H9 (cell line): Measurements from ENCODE around the gene CELF3. TPM values are rescaled to one million over a fixed set of nuclear protein-coding genes. Genes with fewer than 3 reads are reported as not detected.

Experiments
- DNase-seq: peaks from one replicate; pipeline ENCODE4 v3.0.0-alpha.2; 2017
- H2AFZ ChIP-seq: one replicate; pipeline ENCODE4 v1.6.1; 2013; ENCODE audit warnings: mild to moderate bottlenecking, low read length, control low read depth, moderate library complexity
- H2AK5ac ChIP-seq: 2 replicates; pipeline ENCODE4 v1.6.1; 2013; ENCODE audit warnings: low read length, control low read depth, mixed read lengths; ENCODE audit not compliant: insufficient read length
- H2BK120ac ChIP-seq: one replicate; pipeline ENCODE4 v1.6.1; 2013; ENCODE audit warnings: low read depth, mild to moderate bottlenecking, low read length, control low read depth, inconsistent platforms; ENCODE audit not compliant: poor library complexity, severe bottlenecking
- H2BK12ac ChIP-seq: 2 replicates; pipeline ENCODE4 v1.6.1; 2013; ENCODE audit warnings: low read length, control low read depth, mixed read lengths, low read depth; ENCODE audit not compliant: insufficient read length
- H2BK15ac ChIP-seq: 2 replicates; pipeline ENCODE4 v1.6.1; 2013; ENCODE audit warnings: low read depth, low read length, control low read depth
- H2BK20ac ChIP-seq: one replicate; pipeline ENCODE4 v1.6.1; 2013; ENCODE audit warnings: low read depth, mild to moderate bottlenecking, low read length, control low read depth, inconsistent platforms; ENCODE audit not compliant: poor library complexity, severe bottlenecking
- H2BK5ac ChIP-seq: 2 replicates; pipeline ENCODE4 v1.6.1; 2013; ENCODE audit warnings: low read length, control low read depth, mixed read lengths; ENCODE audit not compliant: insufficient read length
- H3K14ac ChIP-seq: 2 replicates; pipeline ENCODE4 v1.6.1; 2013; ENCODE audit warnings: low read length, control low read depth; ENCODE audit not compliant: insufficient read depth
- H3K18ac ChIP-seq: 2 replicates; pipeline ENCODE4 v1.6.1; 2013; ENCODE audit warnings: low read depth, mild to moderate bottlenecking, mixed read lengths, low read length, control low read depth; ENCODE audit not compliant: insufficient read length
- H3K23ac ChIP-seq: 2 replicates; pipeline ENCODE4 v1.6.1; 2013; ENCODE audit warnings: low read length, control low read depth, mixed read lengths, low read depth; ENCODE audit not compliant: insufficient read length
- H3K23me2 ChIP-seq: 2 replicates; pipeline ENCODE4 v1.6.1; 2013; ENCODE audit warnings: low read depth, mild to moderate bottlenecking, mixed read lengths, low read length, control low read depth; ENCODE audit not compliant: insufficient read length, poor library complexity, severe bottlenecking
- H3K27ac ChIP-seq: 2 replicates; pipeline ENCODE4 v1.5.1; 2013; ENCODE audit warnings: low read length, control low read depth, mixed read lengths, low read depth; ENCODE audit not compliant: insufficient read length
- H3K27me3 ChIP-seq: 2 replicates; pipeline ENCODE4 v1.6.1; 2013; ENCODE audit warnings: low read length, control low read depth, inconsistent platforms; ENCODE audit not compliant: insufficient read depth
- H3K4ac ChIP-seq: 2 replicates; pipeline ENCODE4 v1.6.1; 2013; ENCODE audit warnings: low read depth, mild to moderate bottlenecking, control low read depth, inconsistent platforms, low read length, moderate library complexity
- H3K4me1 ChIP-seq: 2 replicates; pipeline ENCODE4 v1.6.1; 2013; ENCODE audit warnings: low read length, control low read depth, inconsistent platforms; ENCODE audit not compliant: insufficient read depth
- H3K4me2 ChIP-seq: 2 replicates; pipeline ENCODE4 v1.6.1; 2013; ENCODE audit warnings: low read length, control low read depth, mixed read lengths; ENCODE audit not compliant: insufficient read length, insufficient read depth
- H3K56ac ChIP-seq: 2 replicates; pipeline ENCODE4 v1.6.1; 2013; ENCODE audit warnings: low read depth, mild to moderate bottlenecking, mixed read lengths, low read length, control low read depth; ENCODE audit not compliant: insufficient read length
- H3K79me1 ChIP-seq: 2 replicates; pipeline ENCODE4 v1.6.1; 2013; ENCODE audit warnings: low read depth, mild to moderate bottlenecking, moderate library complexity, low read length, control low read depth, inconsistent platforms; ENCODE audit not compliant: insufficient read depth, poor library complexity, severe bottlenecking
- H3K79me2 ChIP-seq: 2 replicates; pipeline ENCODE4 v1.6.1; 2013; ENCODE audit warnings: low read length, control low read depth, inconsistent platforms; ENCODE audit not compliant: insufficient read depth
- H3K9ac ChIP-seq: 2 replicates; pipeline ENCODE4 v1.6.1; 2013; ENCODE audit warnings: low read length, control low read depth, mixed read lengths; ENCODE audit not compliant: insufficient read length; ENCODE audit errors: extremely low read depth
- H3K9me3 ChIP-seq: one replicate; pipeline ENCODE4 v1.6.1; 2013; ENCODE audit warnings: low read depth, low read length, inconsistent platforms; ENCODE audit not compliant: control insufficient read depth
- H3T11ph ChIP-seq: one replicate; pipeline ENCODE4 v1.6.1; 2013; ENCODE audit warnings: mild to moderate bottlenecking, low read length, control low read depth, inconsistent platforms
- H4K20me1 ChIP-seq: one replicate; pipeline ENCODE4 v1.6.1; 2013; ENCODE audit not compliant: control insufficient read depth, insufficient read length, insufficient read depth
- H4K5ac ChIP-seq: 2 replicates; pipeline ENCODE4 v1.6.1; 2013; ENCODE audit warnings: low read depth, mild to moderate bottlenecking, mixed read lengths, low read length, control low read depth; ENCODE audit not compliant: insufficient read length
- H4K8ac ChIP-seq: replicated peaks from 2 replicates; pipeline ENCODE4 v1.6.1; 2013; ENCODE audit warnings: low read length, control low read depth, mixed read lengths, low read depth; ENCODE audit not compliant: insufficient read length
- H4K91ac ChIP-seq: 2 replicates; pipeline ENCODE4 v1.6.1; 2013; ENCODE audit warnings: low read depth, mild to moderate bottlenecking, moderate library complexity, mixed read lengths, low read length, control low read depth; ENCODE audit not compliant: insufficient read length
- H3K27ac Mint-ChIP-seq, 3 experiments: 2 replicates in 2 of 3; 3 replicates in 1 of 3; pipeline ENCODE4 v1.8.0; 2020 to 2021; ENCODE audit warnings: mixed read lengths in 3 of 3, mild to moderate bottlenecking in 1 of 3, moderate library complexity in 1 of 3
- H3K27me3 Mint-ChIP-seq: 2 replicates; pipeline ENCODE4 v1.8.0; 2021; ENCODE audit warnings: low read depth, mild to moderate bottlenecking, moderate library complexity, mixed read lengths
- H3K36me3 Mint-ChIP-seq, 3 experiments: 2 replicates in 2 of 3; 3 replicates in 1 of 3; pipeline ENCODE4 v1.8.0; 2020 to 2021; ENCODE audit warnings: low read depth in 3 of 3, mixed read lengths in 3 of 3; ENCODE audit not compliant: insufficient read depth in 1 of 3
- H3K4me1 Mint-ChIP-seq, 2 experiments: 2 replicates each; pipeline ENCODE4 v1.8.0; 2020; ENCODE audit warnings: mixed read lengths in 2 of 2
- H3K4me3 Mint-ChIP-seq, 2 experiments: 2 replicates in 1 of 2; 3 replicates in 1 of 2; pipeline ENCODE4 v1.8.0; 2020 to 2021; ENCODE audit warnings: mild to moderate bottlenecking in 2 of 2, mixed read lengths in 2 of 2, moderate library complexity in 1 of 2
- H3K9me3 Mint-ChIP-seq, 2 experiments: 2 replicates in 1 of 2; 3 replicates in 1 of 2; pipeline ENCODE4 v1.8.0; 2020; ENCODE audit warnings: mild to moderate bottlenecking in 2 of 2, mixed read lengths in 2 of 2, moderate library complexity in 1 of 2
- WGBS: extraction: QIAGEN DNeasy Blood & Tissue Kit; methylation state at CpG from one replicate; pipeline ENCODE4 v1.1.7; 2013; ENCODE audit warnings: missing lambda C conversion rate, low lambda C conversion rate, mixed read lengths; ENCODE audit not compliant: insufficient read length; ENCODE audit errors: extremely low coverage; 5-methylcytosine and 5-hydroxymethylcytosine counted together
- total RNA-seq: library from RNA; stranded (reverse); gene quantifications from 2 replicates; pipeline ENCODE4 v1.2.1, GENCODE V29; 2021
- TF ChIP-seq, protein P1 (sequence below): fragments of 200-600 bp; sonication (generic); conservative IDR thresholded peaks from 3 replicates; pipeline ENCODE4 v1.8.0; 2021; ENCODE audit warnings: antibody characterized with exemption, mild to moderate bottlenecking

The CELF3 gene
- total RNA-seq, 1 experiment from 2014 or later = 0.90 TPM

DNA sequence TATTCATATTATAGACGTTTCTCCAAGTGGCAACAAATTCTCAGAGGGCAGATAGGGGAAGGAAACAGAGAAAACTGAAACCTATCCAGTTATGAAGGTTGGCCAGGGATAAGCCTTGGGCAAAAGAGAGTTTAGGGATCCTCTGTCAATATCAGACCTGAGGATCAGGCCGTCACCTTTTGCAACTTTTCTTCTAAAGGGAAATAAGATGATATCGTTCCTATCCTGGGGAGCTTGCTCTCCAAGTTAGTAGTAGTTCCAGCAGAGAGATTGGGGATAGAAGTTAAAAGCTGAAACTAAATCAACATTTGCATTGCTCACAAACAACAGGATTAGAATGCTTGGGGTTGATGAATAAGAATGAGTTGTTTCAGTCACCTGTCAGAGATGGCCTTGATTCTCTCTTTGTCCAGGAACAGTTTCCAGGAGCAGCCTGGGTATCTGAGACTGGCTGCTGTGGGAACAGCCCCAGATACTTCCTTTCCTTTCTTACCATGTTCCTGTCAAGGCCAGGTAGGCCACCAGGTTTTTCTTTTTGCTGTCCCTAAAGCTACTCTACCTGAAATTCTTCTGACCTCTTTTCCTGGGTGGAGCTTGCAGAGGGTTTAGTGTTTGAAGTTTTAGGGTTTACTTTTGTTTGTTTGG, 7.2 kb upstream of the CELF3 start:
- Histone ChIP-seq H2BK120ac (no peak overlapping the region), H3K4me2 (no peak overlapping the region), H3K18ac (no peak overlapping the region), H3K27ac (no peak overlapping the region), H4K8ac (no peak overlapping the region), H3K9ac (no peak overlapping the region), H2BK5ac (no peak overlapping the region), H3K27me3 (peaks cover 15% of the 10 kb centered on the region; the same call in 1 of the 2 replicates), H4K20me1 (no peaks in the 10 kb centered on the region), H3K14ac (no peak overlapping the region), H3K4me1 (peaks cover 5% of the 10 kb centered on the region; the same call in 1 of the 2 replicates), H4K5ac (no peak overlapping the region), H3K23me2 (peaks cover 9% of the 10 kb centered on the region), H3T11ph (no peak overlapping the region), H2BK20ac (no peak overlapping the region), H3K9me3 (no peaks in the 10 kb centered on the region), H3K4ac (no peak overlapping the region), H2BK15ac (no peak overlapping the region), H2BK12ac (no peak overlapping the region), H3K23ac (no peak overlapping the region), H3K79me2 (no peaks in the 10 kb centered on the region), H3K79me1 (no peaks in the 10 kb centered on the region), H4K91ac (no peak overlapping the region), H3K56ac (no peak overlapping the region), H2AK5ac (no peak overlapping the region), H2AFZ (no peak overlapping the region)
- WGBS = no CpG with 5 or more reads among the region's 3 CpGs
- Mint-ChIP-seq H3K27me3 (peaks cover 71% of the 10 kb centered on the region), H3K4me3 (no peak overlapping the region; a peak in 2 of 5 replicates), H3K27ac (peak overlapping the region in 1 of 3 experiments; percentile 86; a peak in 3 of 7 replicates), H3K9me3 (no peaks in the 10 kb centered on the region), H3K4me1 (peaks cover 40 to 50% of the 10 kb centered on the region in 2 experiments), H3K36me3 (no peaks in the 10 kb centered on the region)
- TF ChIP-seq, protein P1, sequence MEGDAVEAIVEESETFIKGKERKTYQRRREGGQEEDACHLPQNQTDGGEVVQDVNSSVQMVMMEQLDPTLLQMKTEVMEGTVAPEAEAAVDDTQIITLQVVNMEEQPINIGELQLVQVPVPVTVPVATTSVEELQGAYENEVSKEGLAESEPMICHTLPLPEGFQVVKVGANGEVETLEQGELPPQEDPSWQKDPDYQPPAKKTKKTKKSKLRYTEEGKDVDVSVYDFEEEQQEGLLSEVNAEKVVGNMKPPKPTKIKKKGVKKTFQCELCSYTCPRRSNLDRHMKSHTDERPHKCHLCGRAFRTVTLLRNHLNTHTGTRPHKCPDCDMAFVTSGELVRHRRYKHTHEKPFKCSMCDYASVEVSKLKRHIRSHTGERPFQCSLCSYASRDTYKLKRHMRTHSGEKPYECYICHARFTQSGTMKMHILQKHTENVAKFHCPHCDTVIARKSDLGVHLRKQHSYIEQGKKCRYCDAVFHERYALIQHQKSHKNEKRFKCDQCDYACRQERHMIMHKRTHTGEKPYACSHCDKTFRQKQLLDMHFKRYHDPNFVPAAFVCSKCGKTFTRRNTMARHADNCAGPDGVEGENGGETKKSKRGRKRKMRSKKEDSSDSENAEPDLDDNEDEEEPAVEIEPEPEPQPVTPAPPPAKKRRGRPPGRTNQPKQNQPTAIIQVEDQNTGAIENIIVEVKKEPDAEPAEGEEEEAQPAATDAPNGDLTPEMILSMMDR = no peak
- DNase-seq = no peak
